Fibroblast of lung (primary cell): ENCODE data around the gene PVALB. TPM values are rescaled to one million over a fixed set of nuclear protein-coding genes. Genes with fewer than 3 reads are reported as not detected.

ENCODE experiments used
- DNase-seq, 2 donors: peaks; one replicate each; pipeline versions ENCODE4 v3.0.0 to v3.0.0-alpha.2; 2010; ENCODE audit warnings: low read depth in 2 of 2
- H2AFZ ChIP-seq: 2 replicates; pipeline ENCODE4 v1.5.1; 2012; ENCODE audit warnings: low read length, control low read depth, inconsistent platforms
- H3K27ac ChIP-seq: 2 replicates; pipeline ENCODE4 v1.5.1; 2011; ENCODE audit warnings: low read length, control low read depth; ENCODE audit not compliant: insufficient read depth
- H3K27me3 ChIP-seq: 2 replicates; pipeline ENCODE4 v1.5.1; 2011; ENCODE audit warnings: mild to moderate bottlenecking, low read length; ENCODE audit not compliant: control insufficient read depth, insufficient read depth
- H3K36me3 ChIP-seq: 2 replicates; pipeline ENCODE4 v1.5.1; 2011; ENCODE audit warnings: low read length; ENCODE audit not compliant: control insufficient read depth, insufficient read depth
- H3K4me1 ChIP-seq: 2 replicates; pipeline ENCODE4 v1.5.1; 2011; ENCODE audit warnings: low read length; ENCODE audit not compliant: control insufficient read depth, insufficient read depth; ENCODE audit errors: extremely low read depth
- H3K4me2 ChIP-seq: 2 replicates; pipeline ENCODE4 v1.5.1; 2011; ENCODE audit warnings: low read length, control low read depth; ENCODE audit not compliant: insufficient read depth; ENCODE audit errors: extremely low read depth
- H3K4me3 ChIP-seq, 4 experiments: fragments of 200-600 bp in 1 of 4; sonication (generic) in 1 of 4; replicated peaks in 1 of 4; 2 replicates each; pipeline ENCODE4 v1.5.1; 2011 to 2016; ENCODE audit warnings: low read length in 4 of 4, low read depth in 3 of 4, mild to moderate bottlenecking in 3 of 4, control low read depth in 2 of 4, inconsistent platforms in 1 of 4, mixed read lengths in 1 of 4; ENCODE audit not compliant: insufficient read depth in 1 of 4; ENCODE audit errors: control extremely low read depth in 1 of 4
- H3K79me2 ChIP-seq: 2 replicates; pipeline ENCODE4 v1.5.1; 2012; ENCODE audit warnings: mild to moderate bottlenecking, low read length, inconsistent platforms; ENCODE audit not compliant: control insufficient read depth, insufficient read depth
- H3K9ac ChIP-seq: 2 replicates; pipeline ENCODE4 v1.5.1; 2011; ENCODE audit warnings: mild to moderate bottlenecking, low read length, control low read depth; ENCODE audit not compliant: insufficient read depth
- H3K9me3 ChIP-seq: 2 replicates; pipeline ENCODE4 v1.5.1; 2012; ENCODE audit warnings: low read depth, low read length; ENCODE audit not compliant: control insufficient read depth, insufficient read depth
- H4K20me1 ChIP-seq: 2 replicates; pipeline ENCODE4 v1.5.1; 2011; ENCODE audit warnings: low read length; ENCODE audit not compliant: control insufficient read depth, insufficient read depth; ENCODE audit errors: extremely low read depth
- CTCF ChIP-seq, 2 donors: IDR thresholded peaks in 1 of 2; conservative IDR thresholded peaks in 1 of 2; 1 replicate in 1 of 2; 2 replicates in 1 of 2; pipeline ENCODE4 v1.5.1; 2011 to 2012; ENCODE audit warnings: low read length in 2 of 2, control low read depth in 1 of 2, inconsistent platforms in 1 of 2, low read depth in 1 of 2, mild to moderate bottlenecking in 1 of 2
- EZH2 ChIP-seq: IDR thresholded peaks from 2 replicates; pipeline ENCODE4 v1.5.1; 2012; ENCODE audit warnings: low read length, control low read depth, mild to moderate bottlenecking; ENCODE audit errors: missing control alignments
- polyA plus RNA-seq, 2 donors: library from polyadenylated mRNA; depleted of rRNA in 1 of 2; stranded (reverse) in 1 of 2; unstranded in 1 of 2; fragments of >200 nt; gene quantifications; 2 replicates each; pipeline ENCODE4 v1.2.1, GENCODE V29; 2011 to 2012; ENCODE audit warnings: missing spikeins in 1 of 2
- total RNA-seq: library from RNA; depleted of rRNA; stranded (reverse); fragments of >200 nt; gene quantifications from 2 replicates; pipeline ENCODE4 v1.2.1, GENCODE V29; 2014

The PVALB gene
- total and polyA plus RNA-seq, 2 donors (not counting 1 experiment from before 2014, with no cell fraction given) = not detected

- Histone ChIP-seq H2AFZ (no peak overlapping the region), H4K20me1 (peaks cover 1% of the 10 kb centered on the region), H3K4me3 (no peak overlapping the region), H3K36me3 (no peaks in the 10 kb centered on the region), H3K9ac (no peak overlapping the region), H3K27ac (no peak overlapping the region), H3K4me1 (no peaks in the 10 kb centered on the region), H3K79me2 (no peaks in the 10 kb centered on the region), H3K9me3 (no peaks in the 10 kb centered on the region), H3K4me2 (no peak overlapping the region), H3K27me3 (peaks cover 2% of the 10 kb centered on the region)
- DNase-seq = no peak
- TF ChIP-seq EZH2 (no peak), CTCF (conservative IDR thresholded peaks at IDR 0.05 in 1 of 2, IDR thresholded peaks at IDR 0.05 in 1 of 2; ENCODE audit: low read depth in 1 of 2, low read length in 2 of 2) (no peak)
Observed at GRCh38 chr22:36753916-36754315, 62.9 kb downstream of the PVALB start.

DNA sequence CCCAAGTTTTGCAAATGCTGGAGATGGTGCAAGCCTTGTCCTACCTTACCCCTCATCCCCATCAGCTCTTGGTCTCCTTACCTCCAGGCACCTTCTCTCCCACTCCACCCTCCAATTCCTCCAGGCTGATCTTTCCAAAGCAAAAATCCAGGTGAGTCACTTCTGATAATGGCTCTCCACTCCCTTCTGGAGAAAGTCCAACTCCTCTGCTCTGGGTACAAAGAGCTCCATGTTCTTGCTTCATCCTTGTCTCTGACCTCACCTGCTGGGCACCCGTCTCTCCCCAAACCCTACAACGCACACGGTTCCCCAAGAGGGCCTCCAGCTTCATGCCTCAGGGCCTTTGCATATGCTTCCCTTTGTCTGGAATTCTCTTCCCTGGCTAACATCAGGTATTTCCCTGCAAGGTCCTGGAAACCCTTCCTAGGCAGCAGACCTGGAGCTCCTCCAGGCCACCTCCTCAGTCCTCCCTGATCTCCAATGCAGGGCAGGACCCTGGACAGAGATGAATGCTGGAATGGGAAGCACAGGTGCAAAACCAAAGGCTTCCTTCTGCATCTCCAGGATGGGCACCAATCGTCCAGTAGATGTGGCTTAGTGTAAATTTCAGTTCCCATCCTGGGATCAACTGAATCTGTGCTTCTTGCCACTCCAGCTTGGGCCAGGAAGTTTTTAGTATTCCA lies 63.6 kb downstream of the PVALB start:
- Histone ChIP-seq H3K27ac (no peak overlapping the region), H4K20me1 (peaks cover 1% of the 10 kb centered on the region), H3K4me2 (no peak overlapping the region), H3K9me3 (no peaks in the 10 kb centered on the region), H3K27me3 (peaks cover 2% of the 10 kb centered on the region), H2AFZ (no peak overlapping the region), H3K4me1 (no peaks in the 10 kb centered on the region), H3K79me2 (no peaks in the 10 kb centered on the region), H3K36me3 (no peaks in the 10 kb centered on the region), H3K9ac (no peak overlapping the region), H3K4me3 (no peak overlapping the region)
- TF ChIP-seq CTCF (conservative IDR thresholded peaks at IDR 0.05 in 1 of 2, IDR thresholded peaks at IDR 0.05 in 1 of 2; ENCODE audit: low read depth in 1 of 2, low read length in 2 of 2) (no peak), EZH2 (no peak)
- no peak for DNase-seq

Other genes with a start within 250 kb of the PVALB start
- gene CACNG2, start 113.3 kb downstream of the PVALB start, total RNA-seq = not detected in 2 replicates
- gene CACNG2, start 113.3 kb downstream of the PVALB start, polyA plus RNA-seq = not detected in 2 replicates
- 16.2 and 19.0 TPM in 2 replicates for gene IFT27, start 40.9 kb downstream of the PVALB start, total RNA-seq
- 12.3 and 14.1 TPM in 2 replicates for gene IFT27, start 40.9 kb downstream of the PVALB start, polyA plus RNA-seq
- not detected in 2 replicates for gene NCF4, start 44.0 kb upstream of the PVALB start, total RNA-seq
- gene NCF4, start 44.0 kb upstream of the PVALB start, polyA plus RNA-seq = not detected in 2 replicates
- gene CSF2RB, start 96.6 kb upstream of the PVALB start, total RNA-seq = not detected in 2 replicates
- gene CSF2RB, start 96.6 kb upstream of the PVALB start, polyA plus RNA-seq = not detected in 2 replicates
- gene TST, start 202.4 kb upstream of the PVALB start, total RNA-seq = 21.6 and 25.4 TPM in 2 replicates
- gene TST, start 202.4 kb upstream of the PVALB start, polyA plus RNA-seq = 11.7 and 12.7 TPM in 2 replicates
- gene MPST, start 202.7 kb upstream of the PVALB start, total RNA-seq = 51.5 and 76.8 TPM in 2 replicates
- gene MPST, start 202.7 kb upstream of the PVALB start, polyA plus RNA-seq = 13.5 and 14.8 TPM in 2 replicates
- 19.3 and 19.5 TPM in 2 replicates for gene KCTD17, start 234.7 kb upstream of the PVALB start, total RNA-seq
- 10.6 and 19.2 TPM in 2 replicates for gene KCTD17, start 234.7 kb upstream of the PVALB start, polyA plus RNA-seq